HG03139 (cell line): ENCODE results near the gene ADGRB2.

Experiments
- ATAC-seq: cut with Tn5 transposase; IDR thresholded peaks from one replicate; pipeline ENCODE4 v1.9.1; 2021; ENCODE audit not compliant: unreplicated experiment

Gene ADGRB2

DNA sequence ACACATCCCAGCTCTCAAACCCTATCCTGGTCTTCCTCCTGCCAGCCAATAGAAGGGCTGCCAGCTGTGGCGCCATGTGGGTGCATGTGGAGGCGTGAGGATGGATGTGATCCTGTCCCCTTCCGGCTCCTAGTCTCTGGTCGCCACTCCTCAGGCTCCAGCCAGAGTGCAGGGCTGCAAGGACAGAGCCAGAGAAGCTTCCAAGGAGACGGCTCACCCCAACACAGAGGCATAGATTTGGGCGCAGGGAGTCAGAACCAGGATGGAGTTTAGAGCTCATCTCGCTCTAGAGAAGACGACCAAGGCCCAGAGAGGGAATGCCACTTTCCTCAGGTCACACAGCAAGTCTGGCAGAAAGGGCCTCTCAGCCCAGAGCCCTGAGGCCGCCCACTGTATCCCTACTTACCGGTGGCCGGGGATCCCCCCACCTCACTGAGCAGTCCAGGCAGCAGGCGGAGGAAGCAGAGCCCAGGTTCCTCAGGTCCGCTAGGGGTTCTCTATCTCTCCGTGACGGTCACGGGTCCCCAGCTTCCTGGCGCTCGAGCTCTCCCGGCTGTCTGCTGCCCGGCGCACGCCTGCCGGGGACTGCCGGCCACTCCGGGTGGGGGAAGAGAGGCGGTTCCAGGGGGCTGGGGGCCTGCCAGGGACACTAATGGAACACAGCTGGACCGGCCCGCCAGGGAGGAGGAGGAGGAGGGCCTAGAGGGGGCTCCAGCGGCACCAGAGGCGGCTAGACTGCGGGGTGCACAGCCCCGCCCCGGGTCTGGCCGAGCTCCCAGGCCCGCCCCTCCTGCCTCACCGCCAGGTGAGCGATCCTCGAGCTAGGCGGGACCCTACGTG, 60.5 kb downstream of the ADGRB2 start, which contains the start of gene COL16A1:
COL16A1 (minus strand) TSS at position 587 of the 840 bp plus-strand sequence. CDS start 1,824 bp downstream, outside the sequence.
- no peak for ATAC-seq

DNA sequence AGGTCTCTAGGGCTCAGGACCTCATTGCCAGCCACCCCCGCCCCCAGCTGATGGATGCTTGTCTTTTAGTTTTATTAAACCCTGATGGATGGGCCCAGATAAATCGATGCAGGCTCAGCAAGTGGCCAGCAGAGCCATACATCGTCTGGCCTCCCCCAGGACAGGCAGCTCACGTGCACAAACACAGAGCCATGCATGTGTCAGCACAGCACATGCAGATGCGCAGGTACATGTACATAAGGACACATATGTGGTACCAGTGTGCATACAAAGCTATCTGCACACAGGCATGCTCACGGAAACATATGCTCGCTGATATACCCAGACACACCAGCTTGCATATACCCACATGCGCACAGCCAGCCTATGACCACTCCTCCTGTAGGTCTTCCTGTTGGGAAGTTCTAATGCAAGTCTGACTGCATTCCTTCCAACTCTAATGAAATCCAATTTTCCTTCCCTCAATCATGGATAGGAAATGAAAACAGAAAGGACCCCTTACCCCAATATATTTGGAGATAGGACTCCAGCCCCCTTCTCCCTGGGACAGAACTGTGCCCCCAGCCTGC, 61.2 kb downstream of the ADGRB2 start:
- ATAC-seq, result no peak

DNA sequence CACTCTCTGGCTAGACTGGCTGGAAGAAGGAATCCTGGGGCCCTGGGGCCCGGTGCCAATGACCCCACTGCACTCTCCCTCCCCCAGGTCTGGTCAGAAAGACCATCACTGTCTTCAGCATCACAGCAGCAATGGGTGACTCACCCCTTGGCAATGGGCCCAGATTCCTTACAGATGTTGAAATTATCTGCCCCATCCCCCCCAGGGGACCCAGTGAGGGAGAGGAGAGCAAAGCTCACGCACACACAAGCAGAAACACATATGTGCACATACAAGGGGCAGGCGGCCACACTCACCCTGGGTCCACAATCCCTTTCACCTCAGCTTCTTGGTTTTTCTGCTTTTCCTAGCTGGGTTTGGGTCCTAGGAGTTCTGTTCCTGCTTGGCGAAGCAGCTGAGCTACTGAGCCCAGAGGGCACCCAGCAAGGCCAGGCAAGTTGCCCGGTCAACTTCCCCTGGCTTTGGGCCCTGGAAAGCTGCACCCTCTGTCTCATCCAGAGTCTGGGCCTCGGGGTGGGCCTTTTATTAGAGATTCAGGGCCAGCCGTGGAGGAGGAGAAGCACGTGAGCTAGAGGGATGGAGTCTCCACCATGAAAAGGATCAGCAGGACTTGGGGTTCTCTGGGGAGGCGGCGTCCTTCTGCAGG, 62.9 kb downstream of the ADGRB2 start:
- ATAC-seq, result no peak

DNA sequence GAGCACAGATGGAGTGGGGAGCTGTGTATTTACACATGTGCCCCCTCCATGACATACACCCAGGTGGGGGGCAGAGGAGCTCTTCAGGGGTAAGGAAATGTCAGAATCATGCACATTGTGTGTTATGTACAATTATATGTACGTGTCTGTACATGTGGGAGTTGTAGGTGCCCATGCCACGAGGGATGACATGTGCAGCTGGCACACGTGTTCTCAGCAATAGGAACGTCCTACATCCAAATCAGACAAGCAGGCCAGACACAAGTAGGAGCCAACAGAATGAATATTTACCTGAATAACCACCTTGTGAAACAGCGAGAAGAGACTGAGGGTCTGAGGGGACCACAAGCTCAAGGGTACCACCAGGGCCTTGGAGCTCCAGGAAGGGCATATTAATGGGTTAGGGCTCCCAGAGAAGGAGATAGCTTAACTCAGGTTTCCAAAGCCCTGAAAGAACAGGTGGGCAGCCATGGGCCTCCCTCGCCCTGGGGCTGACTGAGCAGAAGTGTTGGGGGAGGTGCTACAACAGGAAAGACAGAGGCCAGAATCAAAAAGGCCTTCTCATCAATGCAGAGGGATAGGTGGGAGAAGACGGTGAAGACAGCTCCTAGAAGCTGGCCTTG, 63.6 kb downstream of the ADGRB2 start:
- ATAC-seq, result no peak

DNA sequence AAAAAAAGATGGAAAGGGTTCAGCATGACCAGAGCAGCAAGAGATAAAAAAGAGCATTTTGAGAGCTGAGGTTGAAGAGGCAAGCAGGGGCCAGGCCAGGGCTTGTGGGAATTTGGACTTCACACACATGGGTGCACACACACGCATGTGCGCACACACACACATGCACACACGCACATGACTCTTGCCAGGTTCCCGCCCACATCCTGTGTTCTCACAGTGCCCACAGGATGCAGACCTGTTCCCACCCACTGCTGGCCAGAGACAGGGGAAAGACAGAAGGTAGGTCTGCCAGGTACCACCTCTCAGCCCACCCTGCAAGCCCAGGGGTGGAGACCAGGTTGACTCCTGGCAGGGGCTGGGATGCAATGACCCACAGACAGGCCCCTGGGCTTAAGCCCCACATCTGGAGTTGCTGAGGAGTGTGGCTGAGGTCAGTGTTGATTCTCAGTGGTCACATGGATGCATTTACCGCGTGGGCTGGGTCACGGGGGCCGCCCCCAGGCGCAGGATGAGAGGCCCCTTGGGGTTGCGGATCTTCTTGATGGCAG, 64.7 kb downstream of the ADGRB2 start:
- no peak for ATAC-seq

DNA sequence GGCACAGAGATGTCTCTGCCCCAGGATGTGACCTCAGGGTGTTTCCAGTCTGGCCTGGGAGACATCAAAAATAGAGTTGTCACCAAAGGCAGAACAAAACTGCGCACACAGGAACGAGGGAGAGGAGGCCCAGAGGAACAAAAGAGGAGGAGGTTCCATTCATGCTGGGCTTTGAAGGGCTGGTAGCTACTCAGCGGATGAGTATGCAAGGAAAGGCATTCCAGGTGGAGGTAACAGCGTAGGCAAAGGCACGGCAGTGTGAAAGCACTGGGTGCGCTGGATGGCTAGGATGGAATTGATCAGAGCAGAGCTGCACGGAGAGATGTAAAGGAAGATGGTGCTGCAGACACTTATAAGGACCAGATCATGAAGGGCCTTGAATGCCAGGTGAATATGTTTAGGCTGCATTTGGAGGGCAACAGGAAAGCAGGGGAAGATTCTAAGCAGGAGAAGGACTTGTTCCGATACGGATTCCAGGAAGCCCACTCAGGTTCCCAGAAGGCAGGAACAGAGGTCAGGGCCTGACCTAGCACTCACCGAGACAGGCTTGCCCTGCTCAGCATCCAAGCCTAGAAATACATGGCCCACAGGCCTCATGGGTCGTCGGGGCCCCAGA, 66.7 kb downstream of the ADGRB2 start:
- ATAC-seq, result no peak

DNA sequence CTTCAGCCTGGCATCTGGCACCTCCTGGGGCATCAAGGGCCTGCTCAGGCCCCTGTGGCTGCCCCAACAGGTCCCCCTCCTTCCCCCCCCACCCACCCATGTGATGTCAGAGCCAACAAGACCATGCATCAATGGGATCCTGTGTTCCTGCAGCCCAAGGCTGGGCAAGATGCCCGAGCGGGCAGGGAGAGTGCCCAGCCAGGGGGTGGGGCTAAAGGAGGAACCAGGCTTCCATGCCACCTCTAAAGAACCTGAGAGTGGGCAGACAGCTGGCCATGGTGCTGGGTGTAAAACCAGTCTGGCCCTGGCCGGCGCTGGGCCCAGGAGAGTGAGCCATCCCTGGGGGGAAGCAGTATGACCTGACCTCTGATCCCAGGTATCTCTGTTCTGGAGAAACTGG, 67.9 kb downstream of the ADGRB2 start:
- no peak for ATAC-seq

DNA sequence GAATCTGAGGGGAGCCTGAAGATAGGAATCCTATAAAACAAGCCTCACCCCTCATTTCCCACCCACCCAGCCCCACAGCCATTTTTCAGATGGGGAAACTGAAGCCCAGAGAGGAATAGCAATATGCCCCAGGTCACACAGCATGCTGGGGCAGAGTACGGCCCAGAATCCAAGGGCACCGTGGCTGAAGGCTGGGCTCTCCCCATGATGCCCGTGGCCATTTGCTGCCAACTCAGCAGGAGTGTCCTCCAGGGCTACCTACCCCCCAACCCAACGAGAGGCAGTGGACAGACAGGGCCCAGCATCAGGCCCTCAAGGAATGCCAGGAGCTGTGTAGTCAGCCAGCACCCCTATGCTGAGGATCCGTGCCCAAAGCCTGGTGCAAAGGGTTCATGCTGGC, 68.8 kb downstream of the ADGRB2 start:
- no peak for ATAC-seq

DNA sequence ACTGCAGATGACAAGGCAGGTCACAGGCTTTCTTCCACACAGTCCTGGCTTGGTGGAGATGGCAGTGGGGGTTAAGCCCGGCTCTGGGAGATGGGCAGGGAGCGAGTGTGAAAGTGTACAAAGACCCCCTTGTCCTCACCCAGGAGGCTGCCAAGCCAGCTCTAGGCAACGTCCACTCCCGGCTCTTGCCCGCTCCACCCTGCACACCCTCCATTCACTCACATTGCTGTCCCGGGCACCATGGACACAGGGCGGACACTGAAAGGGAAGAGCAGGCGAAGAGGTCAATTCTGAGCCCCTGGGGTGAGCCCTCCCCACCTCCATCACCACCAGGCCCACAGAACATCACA, 69.2 kb downstream of the ADGRB2 start:
- ATAC-seq, result no peak

DNA sequence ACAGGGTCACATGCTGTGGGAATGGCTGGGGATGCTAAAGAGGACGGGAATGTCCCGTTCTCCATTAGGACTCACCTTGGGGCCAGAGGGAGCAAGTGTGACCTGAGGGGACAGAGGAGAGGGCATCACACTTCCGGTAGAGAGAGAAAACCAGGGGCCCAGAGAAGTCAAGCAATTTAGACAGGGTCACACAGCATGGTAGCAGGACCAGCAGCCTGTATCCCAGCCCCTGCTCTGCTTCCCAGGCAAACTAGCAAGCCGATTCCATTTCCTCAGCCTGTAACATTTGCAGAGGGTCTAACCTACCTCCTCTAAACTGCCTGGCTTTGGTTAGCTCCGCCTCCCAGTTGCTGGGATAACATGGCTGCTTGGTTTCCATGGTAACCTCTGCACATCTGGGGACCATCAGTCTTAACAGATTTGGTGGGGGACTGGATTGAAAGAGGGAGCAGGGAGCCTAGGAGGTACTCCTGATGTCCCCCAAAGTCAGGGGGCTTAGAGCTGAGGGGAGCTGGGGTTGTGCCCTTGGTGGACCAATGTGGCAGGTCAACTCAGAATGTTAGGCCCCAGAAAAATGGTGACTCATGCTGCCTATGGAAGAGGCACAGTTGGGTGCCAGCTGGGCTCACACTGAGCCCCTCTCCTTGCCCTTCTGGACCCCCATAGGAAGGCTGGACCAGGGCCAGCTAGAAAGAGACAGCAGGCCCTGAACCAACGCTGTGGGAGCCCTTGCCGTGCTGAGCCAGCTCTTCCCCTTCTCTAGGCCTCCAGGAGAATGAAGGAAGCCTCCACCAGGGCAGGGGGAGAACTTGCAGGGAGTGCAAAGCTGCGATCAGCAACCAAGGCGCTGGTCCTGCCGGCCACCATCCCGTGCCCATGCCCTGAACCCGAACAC, 69.8 kb downstream of the ADGRB2 start:
- no peak for ATAC-seq

DNA sequence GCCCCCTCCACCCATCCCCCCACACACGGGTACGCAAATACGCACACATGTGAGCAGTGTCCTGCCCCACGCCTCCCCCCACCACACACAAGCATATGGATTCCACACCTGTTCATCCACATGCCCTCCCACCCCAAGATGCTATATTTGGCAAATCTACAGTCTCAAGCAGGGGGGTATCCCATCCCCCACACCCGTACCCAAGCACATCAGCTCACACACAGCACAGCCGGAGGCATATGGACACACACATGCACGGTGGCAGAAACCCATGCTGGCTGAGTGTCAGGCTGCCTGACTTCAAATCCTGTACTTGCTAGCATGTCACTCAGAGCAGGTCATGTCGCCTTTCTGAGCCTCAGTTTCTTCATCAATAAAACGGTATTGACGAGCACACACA, 70.9 kb downstream of the ADGRB2 start:
- ATAC-seq, result no peak

DNA sequence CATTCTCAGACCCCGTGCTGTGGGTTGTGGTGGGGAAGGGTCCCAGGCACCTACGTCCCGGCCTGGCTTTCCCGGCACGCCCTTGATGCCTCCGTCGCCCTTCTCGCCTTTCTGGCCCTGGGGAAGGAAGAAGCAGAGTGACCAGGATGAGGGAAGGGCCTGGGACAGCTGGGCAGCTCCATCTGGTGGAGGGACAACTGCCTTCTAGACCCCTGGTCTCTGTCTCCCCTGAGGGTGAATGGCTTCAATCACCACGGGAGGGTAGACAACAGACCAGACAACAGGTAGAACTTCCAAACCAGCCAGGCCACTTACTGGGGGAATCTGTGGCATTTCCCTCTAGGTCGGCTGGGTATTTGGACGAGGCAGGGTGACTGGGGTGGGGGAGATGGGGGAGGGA, 72.2 kb downstream of the ADGRB2 start:
- ATAC-seq, result no peak

DNA sequence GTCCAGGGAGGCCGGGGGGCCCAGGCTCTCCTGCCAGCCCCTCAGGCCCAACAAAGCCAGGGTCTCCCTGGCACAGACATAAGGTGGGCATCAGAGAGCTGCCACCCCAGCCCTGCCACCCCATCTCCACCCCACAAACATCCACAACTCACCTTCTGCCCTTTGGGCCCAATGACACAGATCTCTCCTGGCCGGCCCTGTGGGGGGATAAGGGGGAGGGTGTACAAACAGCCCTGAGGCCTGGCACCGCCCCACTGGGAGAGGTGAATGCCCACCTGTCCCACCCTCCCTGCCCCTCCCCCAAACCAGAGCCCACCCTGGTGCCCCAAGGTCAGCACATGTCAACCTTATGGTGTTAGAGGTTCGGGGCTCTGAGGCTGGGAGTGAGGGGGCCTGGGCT, 72.7 kb downstream of the ADGRB2 start:
- ATAC-seq, result no peak

DNA sequence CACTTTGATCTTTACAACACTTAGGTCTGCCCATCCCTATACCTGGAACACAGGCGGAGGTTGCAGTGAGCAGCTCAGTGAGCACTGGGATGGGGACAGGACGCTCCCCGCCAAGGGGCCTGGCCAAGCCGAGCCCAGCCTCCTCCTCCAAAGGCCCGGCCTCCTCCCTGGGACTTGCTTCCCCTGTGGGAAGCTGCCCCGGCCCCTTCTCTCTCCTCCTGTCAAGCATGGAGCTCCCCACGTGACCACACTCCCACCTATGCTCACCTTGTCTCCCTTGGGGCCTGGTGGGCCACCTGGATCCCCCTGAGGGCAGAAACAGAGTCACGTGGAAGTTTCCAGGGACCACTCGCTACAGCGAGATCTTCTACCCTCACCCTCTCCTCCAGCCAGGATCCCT, 73.2 kb downstream of the ADGRB2 start:
- ATAC-seq, result no peak

DNA sequence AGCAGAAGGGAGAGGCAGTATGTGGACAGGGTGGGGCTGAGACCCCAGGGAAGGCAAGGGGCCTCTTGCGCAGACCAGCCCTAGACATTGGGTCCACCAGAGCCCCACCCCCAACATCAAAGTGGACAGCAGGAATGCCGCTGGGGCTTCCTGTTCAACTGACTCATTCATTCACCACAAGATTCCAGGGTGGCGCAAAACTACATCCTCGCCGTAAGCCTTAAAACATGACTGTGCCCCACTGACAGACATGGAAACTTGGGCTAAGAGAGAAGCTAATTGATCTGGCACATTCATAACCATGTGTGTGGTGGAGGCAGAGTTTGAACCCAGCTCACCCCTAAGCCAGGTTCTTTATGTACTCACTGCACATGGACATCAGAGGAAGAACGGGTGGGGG, 74.3 kb downstream of the ADGRB2 start:
- no peak for ATAC-seq

DNA sequence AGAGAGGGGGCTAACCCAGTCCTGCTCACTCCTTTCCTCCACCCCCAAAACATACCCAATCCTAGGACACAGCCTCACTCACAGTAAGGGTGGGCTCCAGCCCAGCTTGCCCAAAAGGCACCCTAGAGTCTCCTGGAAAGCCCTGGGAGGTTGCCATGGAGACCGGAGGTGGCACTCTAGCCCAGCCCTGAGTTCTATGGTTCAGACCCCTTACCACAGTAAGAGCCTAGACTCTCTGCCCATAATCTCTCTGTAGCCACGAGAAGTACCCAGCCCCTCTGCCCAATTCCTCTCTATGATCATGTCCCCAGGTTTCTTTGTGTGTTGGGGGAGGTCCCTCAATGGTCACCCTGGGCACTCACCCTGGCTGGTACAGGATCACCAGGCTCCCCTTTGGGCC, 74.8 kb downstream of the ADGRB2 start:
- ATAC-seq, result no peak

DNA sequence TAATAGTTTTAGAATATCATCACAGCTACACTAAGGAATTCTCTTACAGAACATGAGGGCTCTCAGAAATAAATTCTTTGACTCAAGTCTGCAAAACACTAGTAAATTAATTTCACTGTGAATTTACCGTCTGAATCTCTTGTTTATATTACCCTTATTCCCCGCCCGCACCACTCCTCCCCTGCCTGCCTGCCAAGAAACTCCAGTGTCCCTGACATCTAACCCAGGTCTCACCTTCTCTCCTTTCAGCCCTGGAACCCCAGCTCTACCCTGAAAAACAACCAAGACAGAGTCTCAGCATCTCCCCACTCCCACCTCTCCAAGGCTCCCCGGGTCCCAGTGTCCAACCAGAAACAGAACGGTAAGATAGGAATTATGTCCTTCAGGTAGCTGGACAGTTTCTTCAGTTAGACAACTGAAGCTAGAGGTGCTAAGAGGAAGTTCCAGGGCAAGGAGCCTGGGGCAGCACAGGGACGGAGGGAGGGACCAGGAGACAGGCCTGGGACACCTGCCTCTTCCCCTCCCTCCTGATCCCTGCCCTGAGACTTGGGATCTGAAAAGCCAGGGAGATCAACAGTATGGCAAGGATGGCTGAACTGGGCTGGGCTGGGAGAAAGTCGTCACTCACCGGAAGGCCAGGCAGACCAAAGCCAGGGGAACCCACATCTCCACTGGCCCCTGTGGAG, 75.8 kb downstream of the ADGRB2 start:
- ATAC-seq, result no peak

DNA sequence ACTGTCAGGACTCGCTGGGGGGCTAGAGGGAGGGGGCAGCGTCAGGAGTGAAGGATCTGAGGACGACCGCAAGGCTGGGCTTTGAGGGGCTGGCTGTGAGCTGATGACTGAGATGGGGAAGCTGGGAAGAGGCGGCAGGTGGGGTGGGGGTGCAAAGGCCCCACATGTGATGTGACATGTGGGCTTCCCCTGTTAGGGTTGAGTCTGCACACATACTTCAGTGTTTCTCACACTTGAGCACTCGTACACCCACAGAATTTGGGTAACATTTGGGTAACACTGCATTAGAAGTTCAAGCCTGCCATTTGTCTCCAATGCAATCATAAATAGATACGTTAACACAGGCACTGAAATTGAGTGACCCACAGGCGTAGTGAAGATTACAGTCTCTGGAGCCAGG, 76.5 kb downstream of the ADGRB2 start:
- ATAC-seq, result no peak

DNA sequence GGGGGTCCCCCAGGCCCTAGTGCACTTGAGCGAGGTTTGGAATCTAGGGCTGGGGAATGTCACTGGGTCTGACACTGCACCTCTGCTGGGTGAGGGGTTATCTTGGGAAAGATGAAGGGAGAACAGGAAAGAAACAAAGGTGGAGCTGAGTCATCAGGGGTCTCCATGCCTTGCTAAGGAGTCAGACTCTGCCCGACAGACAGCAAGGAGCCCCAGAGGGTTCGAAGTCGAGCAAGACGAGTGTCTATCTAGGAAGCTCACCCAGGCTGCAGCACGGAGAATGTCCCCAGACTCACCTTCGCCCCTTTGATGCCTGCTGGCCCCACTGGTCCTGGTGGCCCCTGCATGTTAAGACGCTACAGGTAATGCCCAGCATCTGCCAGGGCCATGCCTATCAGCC, 78.3 kb downstream of the ADGRB2 start:
- no peak for ATAC-seq

DNA sequence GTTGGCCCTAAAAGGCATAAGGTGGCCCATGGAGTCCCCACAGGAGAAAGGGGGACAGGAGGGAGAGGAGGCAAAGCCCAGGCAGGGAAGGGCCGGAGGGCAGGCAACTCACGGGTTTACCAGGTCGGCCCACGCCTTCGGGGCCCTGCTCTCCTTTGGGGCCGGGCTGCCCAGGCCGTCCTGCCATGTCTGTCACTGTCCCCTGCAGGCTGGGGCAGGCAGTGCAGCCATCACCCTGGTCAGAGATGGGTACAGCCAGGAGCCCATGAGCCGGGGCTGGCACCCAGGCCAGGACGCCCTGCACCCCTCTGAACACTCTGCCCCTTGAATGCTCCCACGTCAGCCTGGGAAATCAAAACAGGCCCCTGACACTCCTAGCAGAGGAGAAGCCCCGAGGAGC, 80.1 kb downstream of the ADGRB2 start:
- ATAC-seq, result no peak
